ENCODE data around the gene APOBEC2.
A peak's percentile ranks its signal among the peaks of the same experiment; 100 is the strongest.

DNA sequence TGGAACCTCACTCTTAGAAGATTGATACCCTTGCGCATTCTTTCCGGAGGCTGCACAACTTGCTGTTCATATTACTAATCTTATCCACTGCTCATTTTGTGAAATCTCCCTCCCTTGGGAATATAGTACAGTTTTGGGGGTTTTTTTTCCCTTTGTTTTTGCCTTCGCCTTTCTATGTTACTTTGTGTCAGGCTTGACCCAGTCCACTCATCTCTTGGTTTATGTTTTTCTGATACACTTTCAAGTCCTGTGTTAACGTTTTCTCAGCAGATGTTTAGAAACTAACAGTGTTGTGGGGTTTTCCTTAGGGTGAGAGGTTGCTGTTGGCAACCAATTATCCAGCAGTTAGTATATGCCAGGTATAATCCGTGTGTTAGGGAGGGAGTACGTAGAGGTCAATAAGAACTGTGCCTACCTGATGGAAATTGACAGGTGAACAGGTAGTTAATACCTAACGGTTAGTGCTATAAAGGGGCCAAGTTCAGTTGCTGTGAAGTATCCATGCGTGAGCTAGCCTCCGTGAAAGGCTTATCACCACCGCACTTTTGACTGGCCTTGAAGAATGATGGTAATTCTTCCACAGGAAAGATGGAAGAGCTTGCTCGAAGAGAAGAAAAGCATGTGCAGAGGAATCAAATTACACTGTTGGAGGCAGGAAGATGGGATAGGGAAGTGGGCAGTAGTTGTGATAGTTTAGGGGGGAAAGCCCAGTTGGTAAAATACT, 21.1 kb downstream of the APOBEC2 start:
- TF ChIP-seq CEBPB (IDR thresholded peaks at IDR 0.05; ENCODE audit: low read depth) (no peak), SRF (IDR thresholded peaks at IDR 0.05; ENCODE audit: low read depth) (no peak), EZH2phosphoT487 (IDR thresholded peaks at IDR 0.05; ENCODE audit: borderline replicate concordance) (no peak), EZH2 (IDR thresholded peaks at IDR 0.05) (no peak), TCF7L2 (IDR thresholded peaks at IDR 0.05; ENCODE audit: borderline replicate concordance, extremely low read depth, insufficient read depth, insufficient read length) (no peak), RAD21 (IDR thresholded peaks at IDR 0.05; ENCODE audit: low read depth) (no peak), SP1 (IDR thresholded peaks at IDR 0.05; ENCODE audit: low read depth) (no peak), POLR2A (IDR thresholded peaks at IDR 0.05; ENCODE audit: borderline replicate concordance, extremely low read depth, insufficient read depth, insufficient read length) (no peak), POLR2AphosphoS5 (IDR thresholded peaks at IDR 0.05; ENCODE audit: low read depth, low read length) (no peak)
- TF ChIP-seq, protein P1, sequence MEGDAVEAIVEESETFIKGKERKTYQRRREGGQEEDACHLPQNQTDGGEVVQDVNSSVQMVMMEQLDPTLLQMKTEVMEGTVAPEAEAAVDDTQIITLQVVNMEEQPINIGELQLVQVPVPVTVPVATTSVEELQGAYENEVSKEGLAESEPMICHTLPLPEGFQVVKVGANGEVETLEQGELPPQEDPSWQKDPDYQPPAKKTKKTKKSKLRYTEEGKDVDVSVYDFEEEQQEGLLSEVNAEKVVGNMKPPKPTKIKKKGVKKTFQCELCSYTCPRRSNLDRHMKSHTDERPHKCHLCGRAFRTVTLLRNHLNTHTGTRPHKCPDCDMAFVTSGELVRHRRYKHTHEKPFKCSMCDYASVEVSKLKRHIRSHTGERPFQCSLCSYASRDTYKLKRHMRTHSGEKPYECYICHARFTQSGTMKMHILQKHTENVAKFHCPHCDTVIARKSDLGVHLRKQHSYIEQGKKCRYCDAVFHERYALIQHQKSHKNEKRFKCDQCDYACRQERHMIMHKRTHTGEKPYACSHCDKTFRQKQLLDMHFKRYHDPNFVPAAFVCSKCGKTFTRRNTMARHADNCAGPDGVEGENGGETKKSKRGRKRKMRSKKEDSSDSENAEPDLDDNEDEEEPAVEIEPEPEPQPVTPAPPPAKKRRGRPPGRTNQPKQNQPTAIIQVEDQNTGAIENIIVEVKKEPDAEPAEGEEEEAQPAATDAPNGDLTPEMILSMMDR (IDR thresholded peaks at IDR 0.05 in 2 of 3, conservative IDR thresholded peaks at IDR 0.05 in 1 of 3; ENCODE audit: borderline replicate concordance in 1 of 3, insufficient read depth in 1 of 3, low read depth in 2 of 3, low read length in 2 of 3): no peak
- TF ChIP-seq, protein P2, sequence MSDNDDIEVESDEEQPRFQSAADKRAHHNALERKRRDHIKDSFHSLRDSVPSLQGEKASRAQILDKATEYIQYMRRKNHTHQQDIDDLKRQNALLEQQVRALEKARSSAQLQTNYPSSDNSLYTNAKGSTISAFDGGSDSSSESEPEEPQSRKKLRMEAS (IDR thresholded peaks at IDR 0.05): peak; percentile 28; the same call in 1 of the 2 replicates
- TF ChIP-seq, protein P3, sequence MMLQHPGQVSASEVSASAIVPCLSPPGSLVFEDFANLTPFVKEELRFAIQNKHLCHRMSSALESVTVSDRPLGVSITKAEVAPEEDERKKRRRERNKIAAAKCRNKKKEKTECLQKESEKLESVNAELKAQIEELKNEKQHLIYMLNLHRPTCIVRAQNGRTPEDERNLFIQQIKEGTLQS (IDR thresholded peaks at IDR 0.05): no peak
